Esophagus muscularis mucosa (tissue), 3 donors: ENCODE results near the gene ZFP82.

Source experiments
- CTCF ChIP-seq, 3 experiments: fragments of 200-600 bp in 2 of 3; fragments of 450-650 bp in 1 of 3; sonication (generic) in 2 of 3; IDR thresholded peaks; one replicate each; pipeline ENCODE4 v1.5.1; 2017 to 2019; ENCODE audit warnings: antibody characterized with exemption in 3 of 3, mild to moderate bottlenecking in 2 of 3, moderate library complexity in 1 of 3
- EP300 ChIP-seq: sonication (generic); formaldehyde crosslinking; IDR thresholded peaks from one replicate; pipeline ENCODE4 v1.6.1; 2017; ENCODE audit warnings: antibody characterized with exemption

GRCh38 chr19:36363845-36364244 lies 54.6 kb downstream of the ZFP82 start:
- TF ChIP-seq EP300, result no peak
- no peak for TF ChIP-seq CTCF (IDR thresholded peaks at IDR 0.05)
